Mucosa of stomach (tissue), 1 donor: Measurements from ENCODE around the gene CEP41.

Experiments used
- H3K27me3 ChIP-seq: one replicate; pipeline ENCODE4 v1.7.0; 2013; ENCODE audit warnings: mild to moderate bottlenecking, low read length; ENCODE audit not compliant: control insufficient read depth, insufficient read depth
- H3K36me3 ChIP-seq: one replicate; pipeline ENCODE4 v1.7.0; 2013; ENCODE audit warnings: low read length; ENCODE audit not compliant: control insufficient read depth, insufficient read depth
- H3K4me1 ChIP-seq: one replicate; pipeline ENCODE4 v1.7.0; 2013; ENCODE audit warnings: mild to moderate bottlenecking, low read length; ENCODE audit not compliant: control insufficient read depth, insufficient read depth
- H3K4me3 ChIP-seq: one replicate; pipeline ENCODE4 v1.7.0; 2013; ENCODE audit warnings: low read length
- H3K9ac ChIP-seq: one replicate; pipeline ENCODE4 v1.7.0; 2013; ENCODE audit warnings: mild to moderate bottlenecking, low read length, moderate library complexity
- H3K9me3 ChIP-seq: one replicate; pipeline ENCODE4 v1.7.0; 2013; ENCODE audit warnings: mild to moderate bottlenecking, low read length, moderate library complexity; ENCODE audit not compliant: control insufficient read depth
- donor health status: Pancreatic carcinoma.

Gene CEP41

DNA sequence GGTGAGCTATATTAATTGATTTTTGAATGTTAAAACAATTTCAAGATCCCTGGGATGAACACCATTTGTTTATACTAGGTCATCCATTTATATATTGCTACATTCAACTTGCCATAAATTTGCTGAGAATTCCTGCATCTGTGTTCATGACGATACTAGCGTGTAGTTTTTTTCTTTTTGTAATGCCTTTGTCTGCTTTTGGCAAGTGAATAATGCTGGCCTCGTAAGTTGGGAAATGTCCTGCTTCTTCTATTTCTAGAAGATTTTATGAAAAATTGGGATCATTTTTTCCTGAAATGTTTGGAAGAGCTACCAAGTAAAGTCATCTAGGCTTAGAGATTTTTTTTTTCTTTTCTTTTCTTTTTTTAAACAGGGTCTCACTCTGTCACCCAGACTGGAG, 38.2 kb upstream of the CEP41 start:
- Histone ChIP-seq H3K4me1 (no peaks in the 10 kb centered on the region), H3K27me3 (no peaks in the 10 kb centered on the region), H3K4me3 (no peak overlapping the region), H3K9ac (no peak overlapping the region), H3K36me3 (no peaks in the 10 kb centered on the region), H3K9me3 (no peaks in the 10 kb centered on the region)

DNA sequence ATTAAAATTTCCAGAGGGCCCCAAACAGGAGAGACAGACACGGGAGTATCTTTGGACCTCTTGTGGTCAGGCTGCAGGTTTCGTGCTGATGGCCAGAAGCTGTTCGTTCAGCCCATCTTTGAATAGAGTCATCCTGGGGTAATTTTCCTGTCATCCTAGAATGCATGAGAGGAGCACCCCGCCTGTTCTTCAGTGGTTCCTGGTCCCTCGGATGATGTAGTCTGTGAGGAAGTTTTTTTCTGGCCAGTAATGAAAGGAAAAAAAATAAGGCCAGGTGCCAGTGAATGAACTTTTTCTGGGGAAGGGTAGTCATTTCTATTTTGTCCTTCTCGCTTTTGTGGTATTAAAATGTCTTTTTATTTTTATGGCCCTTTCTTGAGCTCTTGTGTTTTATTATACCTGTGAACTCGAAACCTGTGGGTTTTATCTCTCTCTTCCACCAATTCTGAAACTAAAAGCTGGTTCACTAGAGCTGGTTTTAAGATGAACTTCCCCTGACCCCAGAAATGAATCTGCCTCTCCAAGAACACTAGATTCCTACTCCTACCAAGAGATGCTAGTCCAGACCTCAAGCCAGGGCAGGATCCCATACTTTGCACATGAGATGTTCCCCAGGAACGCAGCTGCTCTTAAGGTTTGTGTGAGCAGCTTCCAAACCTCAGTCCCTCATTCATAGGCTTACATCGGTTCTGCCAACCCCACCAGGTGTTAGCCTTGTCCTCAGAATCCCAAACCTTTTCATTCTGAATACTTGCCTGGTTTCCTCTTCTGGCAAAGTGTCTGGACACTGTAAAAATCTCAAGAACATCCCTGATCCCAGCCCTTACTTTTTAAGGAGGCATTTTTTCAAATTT, 35.7 kb upstream of the CEP41 start:
- Histone ChIP-seq H3K4me3 (no peak overlapping the region), H3K9ac (no peak overlapping the region), H3K27me3 (no peaks in the 10 kb centered on the region), H3K36me3 (no peaks in the 10 kb centered on the region), H3K4me1 (no peaks in the 10 kb centered on the region), H3K9me3 (no peaks in the 10 kb centered on the region)

DNA sequence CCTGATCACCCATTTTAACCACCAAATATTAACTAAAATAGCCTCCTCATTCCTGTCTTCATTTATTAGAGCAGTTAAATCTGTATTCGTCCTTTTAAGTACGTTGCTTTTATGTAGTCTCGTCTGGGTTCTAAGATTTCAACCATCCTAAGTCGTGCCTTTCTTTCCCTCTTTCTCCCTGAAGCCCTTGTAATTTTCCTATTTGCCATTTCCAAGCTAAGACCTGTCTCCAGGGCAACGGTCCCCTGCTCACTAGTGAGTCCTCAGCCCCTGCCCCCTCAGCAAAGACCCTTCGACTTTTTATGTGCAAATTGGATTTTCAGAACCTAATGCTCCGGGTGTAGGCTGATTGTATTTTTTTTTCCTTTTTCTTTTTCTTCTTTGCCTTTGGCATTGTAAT, 35.0 kb upstream of the CEP41 start:
- no peaks in the 10 kb centered on the region for H3K9me3 ChIP-seq
- no peaks in the 10 kb centered on the region for H3K4me1 ChIP-seq
- H3K27me3 ChIP-seq, result no peaks in the 10 kb centered on the region
- H3K36me3 ChIP-seq, result no peaks in the 10 kb centered on the region
- H3K9ac ChIP-seq, result no peak overlapping the region
- H3K4me3 ChIP-seq, result no peak overlapping the region

GRCh38 chr7:130473876-130474275, 33.1 kb upstream of the CEP41 start:
- Histone ChIP-seq H3K4me3 (no peak overlapping the region), H3K9me3 (no peaks in the 10 kb centered on the region), H3K9ac (no peak overlapping the region), H3K27me3 (no peaks in the 10 kb centered on the region), H3K4me1 (no peaks in the 10 kb centered on the region), H3K36me3 (no peaks in the 10 kb centered on the region)

DNA sequence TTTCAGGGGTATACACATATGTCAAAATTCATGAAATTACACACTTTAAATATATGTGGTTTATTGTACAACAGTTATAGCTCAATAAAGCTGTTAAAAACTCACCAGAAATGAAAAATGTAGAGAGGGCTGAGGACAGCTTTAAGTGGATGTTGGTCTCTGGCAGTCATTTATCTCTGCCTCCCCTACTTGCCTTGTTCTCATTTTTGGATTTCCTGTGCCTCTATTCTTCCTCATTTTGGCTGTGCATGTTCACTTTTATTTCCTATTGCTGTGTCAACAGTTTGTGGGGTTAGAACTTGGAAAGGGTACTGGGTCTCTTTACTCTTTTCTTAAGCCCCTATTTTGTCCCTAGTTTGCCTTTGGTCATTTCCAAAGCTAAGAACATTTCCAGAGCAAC, 32.5 kb upstream of the CEP41 start:
- no peaks in the 10 kb centered on the region for H3K9me3 ChIP-seq
- no peaks in the 10 kb centered on the region for H3K4me1 ChIP-seq
- H3K27me3 ChIP-seq, result no peaks in the 10 kb centered on the region
- no peak overlapping the region for H3K9ac ChIP-seq
- H3K36me3 ChIP-seq, result no peaks in the 10 kb centered on the region
- no peak overlapping the region for H3K4me3 ChIP-seq

- no peak overlapping the region for H3K9ac ChIP-seq
- H3K27me3 ChIP-seq, result no peaks in the 10 kb centered on the region
- H3K4me1 ChIP-seq, result no peaks in the 10 kb centered on the region
- H3K4me3 ChIP-seq, result no peak overlapping the region
- H3K9me3 ChIP-seq, result no peaks in the 10 kb centered on the region
- H3K36me3 ChIP-seq, result no peaks in the 10 kb centered on the region
These were observed 31.2 kb upstream of the CEP41 start for GRCh38 chr7:130471974-130472373.

DNA sequence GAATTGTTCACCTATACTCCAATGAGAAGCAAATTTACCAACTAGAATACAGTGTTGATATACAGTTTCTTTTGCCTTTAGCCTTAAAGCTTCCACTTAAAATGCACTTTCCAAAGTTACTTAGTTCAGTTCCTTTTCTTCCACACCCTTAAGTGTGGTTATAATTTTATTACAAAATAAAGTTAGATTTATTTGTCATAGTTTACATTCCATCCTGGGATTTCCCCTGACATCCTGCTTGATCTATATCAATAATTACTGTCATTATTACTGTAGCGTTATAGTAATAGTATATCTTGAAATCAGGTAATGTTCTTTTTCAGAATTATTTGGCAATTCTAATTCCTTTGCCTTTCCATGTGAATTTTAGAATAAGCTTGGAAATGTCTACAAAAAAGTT, 27.8 kb upstream of the CEP41 start:
- Histone ChIP-seq H3K4me1 (no peaks in the 10 kb centered on the region), H3K9ac (no peak overlapping the region), H3K4me3 (no peak overlapping the region), H3K9me3 (no peaks in the 10 kb centered on the region), H3K27me3 (no peaks in the 10 kb centered on the region), H3K36me3 (no peaks in the 10 kb centered on the region)

GRCh38 chr7:130463553-130464434, 23.0 kb upstream of the CEP41 start:
- no peak overlapping the region for H3K9ac ChIP-seq
- no peak overlapping the region for H3K4me3 ChIP-seq
- no peaks in the 10 kb centered on the region for H3K9me3 ChIP-seq
- H3K4me1 ChIP-seq, result no peaks in the 10 kb centered on the region
- H3K27me3 ChIP-seq, result no peaks in the 10 kb centered on the region
- H3K36me3 ChIP-seq, result no peaks in the 10 kb centered on the region

DNA sequence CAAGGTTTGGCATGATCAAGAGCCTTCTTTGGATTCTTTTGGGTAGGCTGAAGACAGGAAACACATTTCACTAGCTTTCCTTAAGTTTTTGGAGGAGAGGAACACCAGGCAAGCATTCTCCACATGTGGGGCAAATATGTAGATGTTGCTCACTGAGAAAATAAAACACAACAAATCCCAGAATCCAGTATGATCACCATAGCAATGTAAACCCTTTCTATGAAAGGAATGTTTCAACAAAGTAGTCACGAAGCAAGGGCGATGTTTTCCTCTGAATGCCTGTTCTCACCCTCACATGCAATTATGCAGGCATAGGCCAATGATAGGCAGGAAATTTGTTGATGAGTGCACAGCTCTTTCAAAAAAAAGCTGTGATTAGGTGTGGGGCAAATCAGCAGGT, 20.5 kb upstream of the CEP41 start:
- Histone ChIP-seq H3K27me3 (no peaks in the 10 kb centered on the region), H3K36me3 (no peaks in the 10 kb centered on the region), H3K4me3 (no peak overlapping the region)

DNA sequence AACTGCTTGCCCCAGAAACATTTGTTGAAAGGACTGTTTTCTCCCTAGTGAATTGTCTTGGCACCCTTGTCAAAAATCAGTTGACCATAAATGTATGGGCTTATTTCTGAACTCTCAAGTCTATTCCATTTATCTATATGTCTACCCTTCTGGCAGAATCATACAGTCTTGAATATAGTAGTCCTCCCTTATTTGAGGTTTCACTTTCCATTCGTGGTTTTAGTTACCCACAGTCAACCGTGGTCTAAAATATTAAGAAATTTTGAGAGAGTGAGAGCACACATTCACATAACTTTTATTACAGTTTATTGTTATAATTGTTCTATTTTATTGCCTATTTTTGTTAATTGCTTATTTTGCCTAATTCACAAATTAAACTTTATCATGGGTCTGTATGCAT, 17.4 kb upstream of the CEP41 start:
- H3K4me1 ChIP-seq, result no peaks in the 10 kb centered on the region
- no peak overlapping the region for H3K9ac ChIP-seq
- H3K27me3 ChIP-seq, result no peaks in the 10 kb centered on the region
- H3K36me3 ChIP-seq, result no peaks in the 10 kb centered on the region
- H3K4me3 ChIP-seq, result no peak overlapping the region
- H3K9me3 ChIP-seq, result no peaks in the 10 kb centered on the region

More for the DNA sequence above, 20.5 kb upstream of the CEP41 start:
- Histone ChIP-seq H3K9me3 (no peaks in the 10 kb centered on the region), H3K4me1 (no peaks in the 10 kb centered on the region), H3K9ac (no peak overlapping the region)

GRCh38 chr7:130454959-130455358, 14.1 kb upstream of the CEP41 start:
- Histone ChIP-seq H3K9ac (no peak overlapping the region), H3K9me3 (no peaks in the 10 kb centered on the region), H3K36me3 (no peaks in the 10 kb centered on the region), H3K27me3 (no peaks in the 10 kb centered on the region), H3K4me3 (no peak overlapping the region), H3K4me1 (no peaks in the 10 kb centered on the region)

DNA sequence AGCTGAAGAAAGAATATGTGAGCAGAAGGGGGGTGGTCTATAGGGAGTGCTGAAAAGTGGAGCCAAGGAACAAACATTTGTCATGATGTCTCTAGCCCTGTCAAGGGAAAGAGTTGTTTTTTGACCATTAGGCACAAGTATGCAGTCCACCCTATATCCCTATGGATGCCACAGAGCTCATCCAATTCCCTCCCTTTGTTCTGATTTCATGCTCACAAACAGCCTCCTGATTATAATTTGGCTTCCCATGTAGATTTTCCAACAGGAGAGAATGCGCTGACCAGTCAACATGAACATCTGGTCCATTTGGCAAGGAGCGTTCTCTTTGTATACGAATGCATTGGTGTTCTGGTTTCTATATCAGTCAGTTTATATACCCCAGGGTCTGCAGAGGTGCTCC, 12.1 kb upstream of the CEP41 start:
- Histone ChIP-seq H3K9me3 (no peaks in the 10 kb centered on the region), H3K4me1 (no peaks in the 10 kb centered on the region), H3K9ac (no peak overlapping the region), H3K4me3 (no peak overlapping the region), H3K36me3 (no peaks in the 10 kb centered on the region), H3K27me3 (no peaks in the 10 kb centered on the region)
